Epithelial cell of proximal tubule (primary cell): ENCODE data around the gene MDM1. TPM values are rescaled to one million over a fixed set of nuclear protein-coding genes. Genes with fewer than 3 reads are reported as not detected.

Source experiments
- DNase-seq: peaks from one replicate; pipeline ENCODE4 v3.0.0-alpha.2; 2011; ENCODE audit warnings: low read depth
- H3K4me3 ChIP-seq: 2 replicates; pipeline ENCODE4 v1.5.1; 2011; ENCODE audit warnings: low read depth, mild to moderate bottlenecking, low read length
- total RNA-seq: library from RNA; depleted of rRNA; stranded (reverse); fragments of >200 nt; gene quantifications from 2 replicates; pipeline ENCODE4 v1.2.3, GENCODE V29; 2015
- TF ChIP-seq, protein P1 (sequence below): conservative IDR thresholded peaks from 2 replicates; pipeline ENCODE4 v1.5.1; 2012; ENCODE audit warnings: low read depth, mild to moderate bottlenecking, low read length

Gene MDM1
- total RNA-seq, 1 donor from 2014 or later = 3.9 TPM

- peak overlapping the region; percentile 41 for H3K4me3 ChIP-seq
- DNase-seq = peak; percentile 77
- TF ChIP-seq, protein P1, sequence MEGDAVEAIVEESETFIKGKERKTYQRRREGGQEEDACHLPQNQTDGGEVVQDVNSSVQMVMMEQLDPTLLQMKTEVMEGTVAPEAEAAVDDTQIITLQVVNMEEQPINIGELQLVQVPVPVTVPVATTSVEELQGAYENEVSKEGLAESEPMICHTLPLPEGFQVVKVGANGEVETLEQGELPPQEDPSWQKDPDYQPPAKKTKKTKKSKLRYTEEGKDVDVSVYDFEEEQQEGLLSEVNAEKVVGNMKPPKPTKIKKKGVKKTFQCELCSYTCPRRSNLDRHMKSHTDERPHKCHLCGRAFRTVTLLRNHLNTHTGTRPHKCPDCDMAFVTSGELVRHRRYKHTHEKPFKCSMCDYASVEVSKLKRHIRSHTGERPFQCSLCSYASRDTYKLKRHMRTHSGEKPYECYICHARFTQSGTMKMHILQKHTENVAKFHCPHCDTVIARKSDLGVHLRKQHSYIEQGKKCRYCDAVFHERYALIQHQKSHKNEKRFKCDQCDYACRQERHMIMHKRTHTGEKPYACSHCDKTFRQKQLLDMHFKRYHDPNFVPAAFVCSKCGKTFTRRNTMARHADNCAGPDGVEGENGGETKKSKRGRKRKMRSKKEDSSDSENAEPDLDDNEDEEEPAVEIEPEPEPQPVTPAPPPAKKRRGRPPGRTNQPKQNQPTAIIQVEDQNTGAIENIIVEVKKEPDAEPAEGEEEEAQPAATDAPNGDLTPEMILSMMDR = no peak
Observed at GRCh38 chr12:68364893-68365725, 32.9 kb upstream of the MDM1 start.

GRCh38 chr12:68364328-68364727, 32.2 kb upstream of the MDM1 start:
- peak overlapping the region; percentile 41 for H3K4me3 ChIP-seq
- TF ChIP-seq, protein P1 = no peak
- DNase-seq = no peak

DNA sequence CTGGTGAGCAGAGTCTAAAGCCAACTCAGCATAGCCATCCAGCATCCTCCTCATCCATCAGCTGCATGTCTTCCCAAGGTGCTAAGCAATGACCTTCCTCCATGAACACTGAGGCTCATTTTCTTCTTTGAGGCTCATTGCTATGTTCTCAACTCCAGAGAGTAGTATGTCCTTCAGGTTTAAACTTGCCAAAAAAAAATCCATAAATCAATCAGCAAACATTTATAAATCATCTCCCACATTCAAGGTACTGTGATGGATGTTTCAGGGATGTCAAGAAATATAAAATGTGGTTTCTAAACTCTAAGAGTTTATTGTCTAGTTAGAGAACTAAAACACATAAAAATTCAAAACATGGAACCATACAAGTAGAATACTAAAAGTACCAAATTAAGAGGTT, 29.8 kb upstream of the MDM1 start:
- TF ChIP-seq, protein P1 = no peak
- no peak overlapping the region for H3K4me3 ChIP-seq
- DNase-seq = no peak

DNA sequence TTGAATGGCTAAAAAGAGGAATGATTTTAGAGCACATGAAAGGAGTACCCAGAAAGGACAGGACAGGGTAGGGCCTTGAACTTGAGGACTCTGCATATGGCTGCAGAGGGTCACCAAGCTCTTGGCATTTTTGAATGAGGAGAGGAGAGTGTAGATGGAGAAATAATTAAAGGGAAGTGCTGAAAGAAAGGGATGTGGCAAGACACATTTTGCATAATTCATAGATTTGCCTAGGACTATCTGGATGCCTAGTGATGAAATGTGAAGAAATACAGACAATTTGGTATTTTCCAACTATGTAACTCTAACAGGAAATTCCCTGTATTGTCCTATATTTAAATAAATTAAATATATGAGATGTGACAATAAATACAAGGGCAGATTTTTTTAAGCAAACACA, 27.5 kb upstream of the MDM1 start:
- no peak for DNase-seq
- no peak overlapping the region for H3K4me3 ChIP-seq
- TF ChIP-seq, protein P1 = no peak

- TF ChIP-seq, protein P1 = peak; percentile 76
- peak overlapping the region; percentile 17 for H3K4me3 ChIP-seq
- DNase-seq = peak; percentile 59
Observed at GRCh38 chr12:68358532-68359485, 26.6 kb upstream of the MDM1 start.

DNA sequence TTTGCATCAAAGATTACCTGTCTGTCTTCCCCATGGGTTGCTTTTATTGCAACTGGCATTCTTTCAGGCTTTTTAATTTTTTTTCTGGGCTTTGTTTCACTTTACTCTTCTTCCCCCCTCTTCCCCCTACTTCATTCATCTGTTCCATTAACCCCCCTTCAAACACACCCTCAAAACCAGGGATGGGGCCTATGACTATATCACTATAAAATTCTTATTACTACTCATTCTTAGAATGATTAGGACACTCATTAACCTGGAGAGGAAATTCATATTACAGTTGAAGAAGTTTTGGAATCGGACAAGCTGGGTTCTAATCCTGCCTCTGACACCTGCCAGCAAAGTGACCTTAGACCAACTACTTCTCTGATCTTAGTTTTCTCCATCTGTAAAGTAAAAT, 24.8 kb upstream of the MDM1 start:
- TF ChIP-seq, protein P1 = no peak

More for the DNA sequence above, 24.8 kb upstream of the MDM1 start:
- H3K4me3 ChIP-seq = no peak overlapping the region
- no peak for DNase-seq
